IMR-90 (cell line): Measurements from ENCODE around the gene PRH1.

ENCODE experiments used
- CEBPB ChIP-seq: IDR thresholded peaks from 2 replicates; pipeline ENCODE4 v1.6.1; 2012; ENCODE audit warnings: low read depth, low read length, improper control_type of control experiment
- CTCF ChIP-seq: conservative IDR thresholded peaks from 2 replicates; pipeline ENCODE4 v1.5.1; 2012; ENCODE audit warnings: mild to moderate bottlenecking, low read depth, low read length, improper control_type of control experiment
- MAFK ChIP-seq: IDR thresholded peaks from 2 replicates; pipeline ENCODE4 v1.6.1; 2012; ENCODE audit warnings: low read depth, low read length, improper control_type of control experiment
- MXI1 ChIP-seq: IDR thresholded peaks from 2 replicates; pipeline ENCODE4 v1.6.1; 2012; ENCODE audit warnings: low read depth, mild to moderate bottlenecking, low read length, moderate library complexity, borderline replicate concordance
- POLR2A ChIP-seq: IDR thresholded peaks from 2 replicates; pipeline ENCODE4 v1.6.1; 2012; ENCODE audit warnings: mild to moderate bottlenecking, low read depth, low read length
- RCOR1 ChIP-seq: IDR thresholded peaks from 2 replicates; pipeline ENCODE4 v1.6.1; 2012; ENCODE audit warnings: mild to moderate bottlenecking, low read length, improper control_type of control experiment; ENCODE audit not compliant: insufficient replicate concordance
- RFX5 ChIP-seq: IDR thresholded peaks from 2 replicates; pipeline ENCODE4 v1.8.0; 2012; ENCODE audit warnings: low read depth, mild to moderate bottlenecking, low read length, moderate library complexity
- SMC3 ChIP-seq: fragments of 150-350 bp; IDR thresholded peaks from 2 replicates; pipeline ENCODE4 v1.6.1; 2016; ENCODE audit warnings: low read depth, mild to moderate bottlenecking, antibody characterized with exemption, low read length, moderate library complexity

GRCh38 chr12:10851243-10851858, 32.7 kb downstream of the PRH1 start:
- TF ChIP-seq POLR2A: no peak
- no peak for TF ChIP-seq MAFK
- no peak for TF ChIP-seq CTCF
- TF ChIP-seq SMC3: no peak
- no peak for TF ChIP-seq CEBPB
- no peak for TF ChIP-seq RCOR1
- no peak for TF ChIP-seq RFX5
- no peak for TF ChIP-seq MXI1
